NK-92 (cell line): ENCODE results near the gene LMTK3.
"Not testable (repeated sequence)": the region's sequence is repeated elsewhere in the genome, so short reads cannot be mapped to it uniquely, and the experiment has no call there.

Experiments used
- DNase-seq: peaks from one replicate; lab custom pipeline; 2025; ENCODE audit not compliant: unreplicated experiment; lab: John Stamatoyannopoulos, UW

The LMTK3 gene

DNA sequence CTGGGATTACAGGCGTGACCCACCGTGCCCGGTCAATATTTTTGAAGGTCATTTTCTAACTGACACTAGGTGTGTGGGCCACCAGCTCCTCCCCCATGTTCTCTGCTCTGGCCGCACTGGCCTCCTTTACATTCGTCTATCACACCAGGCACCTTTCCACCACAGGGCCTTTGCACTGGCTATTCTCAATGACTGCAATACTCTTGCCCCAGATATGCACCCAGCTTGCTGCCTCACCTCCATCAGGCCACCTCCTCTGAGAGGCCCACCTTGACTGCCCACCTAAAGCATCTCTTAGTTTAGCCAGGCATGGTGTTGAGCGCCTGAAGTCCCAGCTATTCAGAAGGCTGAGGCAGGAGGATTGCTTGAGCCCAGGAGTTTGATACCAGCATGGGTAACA is 30.2 kb upstream of the LMTK3 start:
- DNase-seq = no peak

- no peak for DNase-seq
Measured at GRCh38 chr19:48540110-48540509, 28.5 kb upstream of the LMTK3 start.

GRCh38 chr19:48539503-48540096 is 28.0 kb upstream of the LMTK3 start:
- DNase-seq = no peak

DNA sequence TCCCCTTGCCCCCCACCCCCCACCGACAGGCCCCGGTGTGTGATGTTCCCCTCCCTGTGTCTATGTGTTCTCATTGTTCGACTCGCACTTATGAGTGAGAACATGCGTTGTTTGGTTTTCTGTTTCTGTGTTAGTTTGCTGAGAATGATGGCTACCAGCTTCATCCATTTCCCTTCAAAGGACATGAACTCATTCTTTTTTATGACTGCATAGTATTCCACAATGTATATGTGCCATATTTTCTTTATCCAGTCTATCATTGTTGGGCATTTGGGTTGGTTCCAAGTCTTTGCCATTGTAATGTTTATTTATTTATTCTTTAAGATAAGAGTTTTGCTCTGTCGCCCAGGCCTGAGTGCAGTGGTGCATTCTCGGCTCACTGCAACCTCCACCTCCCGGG is 26.4 kb upstream of the LMTK3 start:
- DNase-seq = not testable (repeated sequence)

- DNase-seq = no peak
Measured at GRCh38 chr19:48537541-48537940, 25.9 kb upstream of the LMTK3 start.

GRCh38 chr19:48533770-48534169 is 22.1 kb upstream of the LMTK3 start:
- no peak for DNase-seq

- no peak for DNase-seq
Measured at GRCh38 chr19:48530770-48531169, 19.1 kb upstream of the LMTK3 start.

- no peak for DNase-seq
Measured at GRCh38 chr19:48530066-48530720, 18.6 kb upstream of the LMTK3 start.

DNA sequence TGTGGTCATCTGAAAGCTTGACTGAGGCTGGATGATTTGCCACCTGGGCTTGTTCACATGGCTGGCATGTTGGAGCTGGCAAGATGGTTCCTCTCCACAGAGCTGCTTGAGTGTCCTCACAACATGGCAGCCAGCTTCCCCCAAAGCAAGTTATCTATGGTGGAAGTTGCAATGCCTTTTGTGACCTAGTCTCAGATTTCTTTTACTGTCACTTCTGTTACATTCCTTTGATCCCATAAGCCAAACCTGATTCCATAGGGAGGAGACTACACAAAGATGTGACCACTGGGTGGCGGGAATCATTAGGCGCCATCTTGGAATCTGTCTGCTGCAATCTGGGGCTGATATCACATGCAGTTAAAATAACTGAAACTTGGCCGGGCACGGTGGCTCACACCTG is 17.5 kb upstream of the LMTK3 start:
- DNase-seq = no peak

- DNase-seq = no peak
Measured at GRCh38 chr19:48524732-48525131, 13.1 kb upstream of the LMTK3 start.

DNA sequence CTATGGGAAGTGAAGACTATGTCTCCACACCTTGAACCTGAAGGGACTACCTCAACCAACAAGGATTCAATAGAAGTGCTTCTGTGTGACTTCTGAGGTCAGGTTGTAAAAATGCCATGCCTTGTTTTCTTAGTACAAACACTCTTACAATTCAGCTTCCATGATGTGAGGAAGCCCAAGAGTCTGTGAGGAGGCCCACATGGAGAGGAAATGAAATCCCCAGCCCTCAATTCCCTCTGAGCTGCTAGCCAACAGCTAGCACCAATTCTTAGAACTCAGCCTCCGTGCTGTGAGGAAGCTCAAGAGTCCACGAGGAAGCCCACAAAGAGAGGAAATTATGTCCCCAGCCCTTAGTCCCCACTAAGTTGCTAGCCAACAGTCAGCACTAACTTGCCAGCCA is 12.6 kb upstream of the LMTK3 start:
- no peak for DNase-seq

DNA sequence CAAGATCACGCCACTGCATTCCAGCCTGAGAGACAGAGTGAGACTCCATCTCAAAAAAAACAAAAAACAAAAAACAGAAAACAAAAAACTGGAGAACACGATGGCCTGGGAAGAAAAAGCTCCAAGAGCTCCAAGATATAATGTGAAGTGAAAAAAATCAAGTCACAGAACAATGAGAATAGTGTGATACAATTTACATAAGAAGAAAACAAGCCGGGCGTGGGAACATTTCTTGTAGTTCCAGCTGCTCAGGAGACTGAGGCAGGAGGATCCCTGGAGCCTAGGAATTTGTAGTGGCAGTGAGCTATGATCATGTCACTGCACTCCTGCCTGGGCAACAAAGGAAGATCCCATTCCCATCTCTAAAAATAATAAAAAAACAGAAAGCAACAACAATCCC is 8.5 kb upstream of the LMTK3 start:
- DNase-seq = no peak

- not testable (repeated sequence) for DNase-seq
Measured at GRCh38 chr19:48519426-48519825, 7.8 kb upstream of the LMTK3 start.

DNA sequence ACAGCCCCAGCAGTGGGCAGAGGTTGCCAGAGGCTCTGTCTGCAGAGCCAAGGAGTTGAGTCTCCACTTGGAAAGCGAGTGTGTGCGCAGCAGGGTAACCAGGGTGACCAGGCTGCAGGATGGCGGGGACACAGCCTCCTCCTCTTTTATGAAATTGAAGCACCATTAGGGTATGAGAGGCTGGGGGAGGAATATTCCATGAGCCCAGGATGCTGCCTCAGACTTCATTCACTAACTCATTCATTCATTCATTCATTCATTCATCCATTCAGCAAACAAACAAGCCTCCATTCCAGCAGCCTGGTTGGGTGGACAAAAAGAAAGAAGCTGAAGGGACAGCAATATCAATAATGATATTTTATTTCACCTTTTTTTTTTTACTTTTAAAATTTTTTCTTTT is 6.6 kb upstream of the LMTK3 start:
- no peak for DNase-seq

DNA sequence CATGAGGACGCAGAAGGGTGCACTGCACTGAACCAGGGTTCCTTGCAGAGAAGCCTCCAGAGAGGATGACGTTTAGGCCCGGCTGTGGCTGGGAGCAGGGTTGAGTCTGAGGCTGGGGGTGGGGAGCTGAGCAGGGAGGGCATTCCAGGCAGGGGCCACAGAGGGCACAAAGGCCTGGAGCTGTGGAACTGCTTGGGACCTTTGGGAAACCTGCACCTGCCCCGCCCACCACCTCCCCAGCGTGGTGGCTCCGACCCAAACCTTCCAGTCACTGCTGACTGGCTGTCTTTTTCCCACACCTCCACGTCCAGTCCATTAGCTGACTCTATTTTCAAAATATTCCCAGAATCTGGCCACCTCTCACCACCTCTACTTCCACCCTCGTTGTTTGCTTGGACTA is 4.9 kb upstream of the LMTK3 start:
- DNase-seq = no peak

- no peak for DNase-seq
Measured at GRCh38 chr19:48514123-48514458, 2.5 kb upstream of the LMTK3 start.

GRCh38 chr19:48513289-48514122 is 1.9 kb upstream of the LMTK3 start:
- no peak for DNase-seq

GRCh38 chr19:48512504-48513288 is 1.1 kb upstream of the LMTK3 start:
- no peak for DNase-seq

DNA sequence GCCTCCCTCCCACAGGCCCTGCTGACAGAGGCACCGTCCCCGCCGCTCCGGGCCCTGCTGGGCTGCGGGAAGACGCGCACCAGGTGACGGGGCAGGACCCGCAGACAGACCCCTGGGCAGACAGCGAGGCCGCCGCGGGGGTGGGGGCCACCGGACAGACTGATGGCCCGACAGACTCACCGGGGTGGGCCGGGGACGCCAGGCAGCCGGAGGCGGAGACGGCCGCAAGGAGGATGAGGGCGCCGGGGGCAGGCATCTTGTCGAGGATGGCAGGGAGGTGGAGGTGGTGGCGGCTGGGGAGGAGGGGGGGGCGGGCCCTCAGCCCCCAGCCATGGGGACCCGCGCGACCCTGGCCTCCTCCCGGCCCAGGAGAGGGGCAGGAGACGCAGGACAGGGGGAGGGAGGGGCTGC is 309 bp downstream of the LMTK3 start:
- DNase-seq = no peak

GRCh38 chr19:48510421-48511268 is 990 bp downstream of the LMTK3 start:
- no peak for DNase-seq
